GM12865 (cell line): ENCODE measurements around the gene RAB3IL1.

Experiments used
- DNase-seq: peaks from one replicate; pipeline ENCODE4 v3.0.0; 2010; ENCODE audit warnings: low read depth
- H3K4me3 ChIP-seq: 2 replicates; pipeline ENCODE4 v1.5.1; 2011; ENCODE audit warnings: mild to moderate bottlenecking, low read depth, low read length, control low read depth
- CTCF ChIP-seq: IDR thresholded peaks from 2 replicates; pipeline ENCODE4 v1.5.1; 2011; ENCODE audit warnings: low read length, control low read depth, low read depth, inconsistent platforms; ENCODE audit not compliant: insufficient read depth; ENCODE audit errors: missing control alignments

Gene RAB3IL1

DNA sequence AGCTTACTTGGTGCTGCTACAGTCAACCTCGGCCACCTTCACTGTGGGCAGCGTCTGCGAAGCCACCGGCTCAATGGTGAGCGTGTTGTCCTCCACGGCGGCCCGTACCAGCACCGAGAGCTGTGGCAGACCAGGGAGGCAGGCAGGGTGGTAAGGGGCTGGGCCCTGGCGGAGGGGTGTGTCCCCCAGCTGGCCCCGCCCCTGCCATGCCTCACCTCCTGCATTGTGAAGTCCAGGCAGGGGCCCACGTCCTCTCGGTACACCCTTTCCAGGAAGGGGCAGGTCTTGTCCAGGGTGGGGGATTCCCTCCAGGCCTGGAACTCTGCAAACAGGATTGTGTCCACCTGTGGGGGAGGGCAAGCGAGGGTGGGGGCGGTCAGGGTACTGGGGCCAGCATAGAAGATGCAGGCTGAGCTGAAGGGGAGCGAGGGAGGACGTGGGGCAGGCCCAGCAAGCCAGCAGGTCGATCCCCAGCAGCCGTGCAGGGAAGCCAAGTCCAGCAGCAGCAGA lies 12.8 kb downstream of the RAB3IL1 start:
- no peak for DNase-seq

DNA sequence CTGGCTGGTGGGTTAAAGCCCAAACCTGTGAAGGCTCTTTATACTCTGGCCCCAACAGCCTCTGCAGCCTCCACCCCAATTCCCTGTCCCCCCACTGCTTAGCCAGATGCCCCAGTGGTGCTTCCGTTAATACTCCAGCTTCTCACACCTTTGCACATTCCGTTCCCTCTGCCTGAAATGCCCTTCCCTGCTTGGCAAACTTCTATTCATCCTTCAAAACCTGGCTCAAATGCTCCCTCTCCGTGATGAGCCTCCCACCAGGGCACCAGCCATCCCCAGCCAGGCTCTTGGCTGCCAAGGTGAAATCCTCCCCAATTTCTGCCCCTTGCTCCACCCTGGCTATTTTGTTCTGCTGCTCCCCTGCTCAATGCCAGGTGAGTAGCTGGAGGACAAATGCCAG lies 13.5 kb downstream of the RAB3IL1 start:
- no peak overlapping the region for H3K4me3 ChIP-seq
- no peak for TF ChIP-seq CTCF
- no peak for DNase-seq

More for the DNA sequence above, 12.8 kb downstream of the RAB3IL1 start:
- no peak for TF ChIP-seq CTCF
- no peak overlapping the region for H3K4me3 ChIP-seq

GRCh38 chr11:61902313-61902712 lies 15.1 kb downstream of the RAB3IL1 start:
- H3K4me3 ChIP-seq, result no peak overlapping the region
- no peak for DNase-seq
- no peak for TF ChIP-seq CTCF

GRCh38 chr11:61901397-61901796 lies 16.0 kb downstream of the RAB3IL1 start:
- no peak for DNase-seq
- H3K4me3 ChIP-seq, result no peak overlapping the region
- TF ChIP-seq CTCF, result no peak

DNA sequence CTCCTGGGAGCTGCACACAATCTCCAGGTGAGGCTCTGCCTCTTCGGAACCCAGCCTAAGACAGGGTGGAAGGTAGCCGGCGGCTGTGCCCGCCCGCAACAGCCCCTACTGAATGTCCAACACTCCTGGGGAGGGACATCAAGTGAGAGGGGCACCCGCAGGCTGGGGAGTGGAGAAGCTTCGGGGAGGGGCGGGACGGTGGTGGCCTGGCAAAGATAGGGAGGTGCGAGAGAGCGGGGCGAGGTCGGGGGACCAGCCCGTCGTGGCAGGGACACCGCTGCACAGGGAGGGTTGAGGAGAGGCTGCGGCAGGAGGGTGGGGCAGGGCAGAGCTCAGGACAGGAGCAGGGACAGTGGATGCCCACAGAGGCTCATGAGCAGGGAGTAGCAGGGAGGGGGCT lies 17.1 kb downstream of the RAB3IL1 start:
- TF ChIP-seq CTCF, result no peak
- no peak overlapping the region for H3K4me3 ChIP-seq
- DNase-seq, result no peak

GRCh38 chr11:61899146-61899841 lies 18.1 kb downstream of the RAB3IL1 start:
- DNase-seq, result peak; percentile 90
- peak; percentile 100 for TF ChIP-seq CTCF

DNA sequence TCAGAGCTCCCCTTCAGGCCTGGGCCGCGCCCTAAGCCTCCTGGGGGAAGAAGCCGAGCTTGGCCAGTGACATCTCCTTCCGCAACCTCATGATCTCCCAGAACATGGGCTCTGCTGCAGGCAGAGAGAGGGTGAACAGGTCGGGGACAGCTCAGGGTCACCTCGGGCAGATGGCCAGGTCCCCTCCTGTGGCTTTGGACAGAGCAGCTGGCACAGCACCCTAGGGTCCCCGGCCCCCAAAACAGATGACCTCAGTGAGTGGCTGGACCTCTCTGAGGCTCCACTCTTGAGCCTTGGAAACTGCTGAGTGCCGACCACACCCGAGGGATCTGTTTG lies 19.2 kb downstream of the RAB3IL1 start:
- TF ChIP-seq CTCF, result no peak
- no peak for DNase-seq
- H3K4me3 ChIP-seq, result no peak overlapping the region

More at GRCh38 chr11:61899146-61899841, 18.1 kb downstream of the RAB3IL1 start:
- H3K4me3 ChIP-seq, result no peak overlapping the region
